HCT116 (cell line): ENCODE results near the gene WDR93. TPM values are rescaled to one million over a fixed set of nuclear protein-coding genes. Genes with fewer than 3 reads are reported as not detected.

ENCODE experiments used
- ATAC-seq: fragments of 200-7000 bp; cut with Tn5 transposase; 2 replicates; pipeline ENCODE4 v1.9.1; 2020; ENCODE audit warnings: mild to moderate bottlenecking, moderate library complexity
- BruUV-seq: library from RNA; stranded (reverse); fragments of 400-500 nt; replicated peaks from 2 replicates; lab custom pipeline; 2021; lab: Mats Ljungman, UMichigan
- CTCF ChIA-PET: fragments of 300-600 bp; sonication (Branson Sonifier 250); formaldehyde crosslinking; loops from one replicate; lab custom pipeline; 2021; ENCODE audit warnings: antibody characterized with exemption; lab: Charles Lee
- POLR2A ChIA-PET: fragments of 300-600, 350-600 bp; sonication (Branson Sonifier 250); formaldehyde crosslinking; loops from one replicate; lab custom pipeline; 2021; ENCODE audit warnings: antibody characterized with exemption; lab: Charles Lee
- RAD21 ChIA-PET, 2 experiments: fragments of 300-600 bp; sonication (Branson Sonifier 250); formaldehyde crosslinking; loops; one replicate each; lab custom pipeline; 2023; ENCODE audit warnings: low total read pairs in 2 of 2; ENCODE audit not compliant: uncharacterized antibody in 2 of 2, unreplicated experiment in 2 of 2, low non-redundant PET in 1 of 2; lab: Charles Lee
- DNase-seq: peaks from one replicate; pipeline ENCODE4 v3.0.0-alpha.2; 2010; ENCODE audit warnings: low read depth, low spot score
- H2AFZ ChIP-seq: fragments of 200-600 bp; shearing (Covaris generic), sonication (generic); 2 replicates; pipeline ENCODE4 v1.6.1; 2017; ENCODE audit warnings: low read depth, mixed run types, mixed read lengths, antibody characterized with exemption, low read length; ENCODE audit not compliant: poor library complexity, severe bottlenecking
- H3K27ac ChIP-seq: 2 replicates; pipeline ENCODE4 v1.5.1; 2012; ENCODE audit warnings: low read depth, low read length
- H3K27me3 ChIP-seq: fragments of 200-600 bp; sonication (generic); 2 replicates; pipeline ENCODE4 v1.6.1; 2016; ENCODE audit warnings: mixed run types, low read length, mixed read lengths; ENCODE audit not compliant: insufficient read depth
- H3K36me3 ChIP-seq, 2 experiments: fragments of 200-500 bp in 1 of 2; fragments of 200-600 bp in 1 of 2; sonication (Bioruptor generic) in 1 of 2; sonication (generic) in 1 of 2; 2 replicates each; pipeline versions ENCODE4 v1.5.1 to v1.6.1; 2014 to 2016; ENCODE audit warnings: low read length in 2 of 2, inconsistent platforms in 1 of 2, mixed read lengths in 1 of 2, mixed run types in 1 of 2; ENCODE audit not compliant: insufficient read depth in 2 of 2, control insufficient read depth in 1 of 2
- H3K4me1 ChIP-seq, 2 experiments: fragments of 200-600 bp in 1 of 2; sonication (generic) in 1 of 2; 2 replicates each; pipeline versions ENCODE4 v1.5.1 to v1.6.1; 2012 to 2017; ENCODE audit warnings: low read length in 2 of 2, inconsistent platforms in 1 of 2, mild to moderate bottlenecking in 1 of 2, mixed read lengths in 1 of 2, mixed run types in 1 of 2, moderate library complexity in 1 of 2; ENCODE audit not compliant: insufficient read depth in 2 of 2, control insufficient read depth in 1 of 2
- H3K4me2 ChIP-seq: fragments of 200-600 bp; sonication (generic); 2 replicates; pipeline ENCODE4 v1.6.1; 2017; ENCODE audit warnings: mixed run types, low read length, mixed read lengths
- H3K4me3 ChIP-seq, 2 experiments: fragments of 200-600 bp in 1 of 2; sonication (generic) in 1 of 2; replicated peaks in 1 of 2; 2 replicates each; pipeline ENCODE4 v1.5.1; 2011 to 2016; ENCODE audit warnings: low read length in 2 of 2, control low read depth in 1 of 2, low read depth in 1 of 2, mild to moderate bottlenecking in 1 of 2, mixed read lengths in 1 of 2, mixed run types in 1 of 2
- H3K79me2 ChIP-seq: fragments of 200-600 bp; sonication (generic); 2 replicates; pipeline ENCODE4 v1.6.1; 2017; ENCODE audit warnings: mild to moderate bottlenecking, mixed run types, low read length, moderate library complexity, mixed read lengths; ENCODE audit not compliant: insufficient read depth
- H3K9ac ChIP-seq: fragments of 200-600 bp; sonication (generic); 2 replicates; pipeline ENCODE4 v1.6.1; 2016; ENCODE audit warnings: low read length, mixed read lengths
- H3K9me2 ChIP-seq: fragments of 200-600 bp; sonication (generic), shearing (Covaris generic); 2 replicates; pipeline ENCODE4 v1.6.1; 2017; ENCODE audit warnings: mixed run types, mild to moderate bottlenecking, moderate library complexity; ENCODE audit not compliant: insufficient read depth
- H3K9me3 ChIP-seq, 2 experiments: fragments of 200-500 bp in 1 of 2; fragments of 200-600 bp in 1 of 2; sonication (Bioruptor generic) in 1 of 2; sonication (generic) in 1 of 2; 2 replicates each; pipeline ENCODE4 v1.6.1; 2014 to 2017; ENCODE audit warnings: low read length in 2 of 2, mixed read lengths in 2 of 2, inconsistent platforms in 1 of 2, low read depth in 1 of 2, mild to moderate bottlenecking in 1 of 2, mixed run types in 1 of 2, moderate library complexity in 1 of 2; ENCODE audit not compliant: control insufficient read depth in 1 of 2, insufficient read depth in 1 of 2
- H4K20me1 ChIP-seq: fragments of 200-600 bp; sonication (generic), shearing (Covaris generic); 2 replicates; pipeline ENCODE4 v1.6.1; 2017; ENCODE audit warnings: mixed run types, mild to moderate bottlenecking, moderate library complexity; ENCODE audit not compliant: insufficient read depth
- ATF3 ChIP-seq: IDR thresholded peaks from 2 replicates; pipeline ENCODE4 v1.6.1; 2012
- CBX3 ChIP-seq: IDR thresholded peaks from 2 replicates; pipeline ENCODE4 v1.6.1; 2012; ENCODE audit warnings: low read depth
- CEBPB ChIP-seq: IDR thresholded peaks from 2 replicates; pipeline ENCODE4 v1.6.1; 2012; ENCODE audit warnings: low read depth
- EGR1 ChIP-seq: IDR thresholded peaks from 2 replicates; pipeline ENCODE4 v1.6.1; 2012; ENCODE audit warnings: low read depth
- ELF1 ChIP-seq: IDR thresholded peaks from 2 replicates; pipeline ENCODE4 v1.6.1; 2012; ENCODE audit warnings: low read depth, borderline replicate concordance
- EZH2phosphoT487 ChIP-seq: fragments of 200-600 bp; IDR thresholded peaks from 2 replicates; pipeline ENCODE4 v1.6.1; 2018; ENCODE audit warnings: antibody characterized with exemption, borderline replicate concordance
- FOSL1 ChIP-seq: IDR thresholded peaks from 2 replicates; pipeline ENCODE4 v1.6.1; 2012; ENCODE audit warnings: low read depth
- POLR2A ChIP-seq: IDR thresholded peaks from 2 replicates; pipeline ENCODE4 v1.7.0; 2011; ENCODE audit warnings: borderline replicate concordance; ENCODE audit not compliant: insufficient read depth, insufficient read length; ENCODE audit errors: extremely low read depth
- POLR2AphosphoS5 ChIP-seq: IDR thresholded peaks from 2 replicates; pipeline ENCODE4 v1.6.1; 2011; ENCODE audit warnings: mild to moderate bottlenecking, low read depth, low read length, moderate library complexity
- RAD21 ChIP-seq: IDR thresholded peaks from 2 replicates; pipeline ENCODE4 v1.6.1; 2012; ENCODE audit warnings: low read depth, mild to moderate bottlenecking
- REST ChIP-seq: IDR thresholded peaks from 2 replicates; pipeline ENCODE4 v1.6.1; 2012; ENCODE audit warnings: low read depth
- SP1 ChIP-seq: IDR thresholded peaks from 2 replicates; pipeline ENCODE4 v1.6.1; 2012; ENCODE audit warnings: low read depth
- SRF ChIP-seq: IDR thresholded peaks from 2 replicates; pipeline ENCODE4 v1.6.1; 2012; ENCODE audit warnings: low read depth
- TCF7L2 ChIP-seq: IDR thresholded peaks from 2 replicates; pipeline ENCODE4 v1.7.0; 2011; ENCODE audit warnings: borderline replicate concordance, inconsistent platforms; ENCODE audit not compliant: insufficient read depth, insufficient read length; ENCODE audit errors: extremely low read depth
- YY1 ChIP-seq: IDR thresholded peaks from 2 replicates; pipeline ENCODE4 v1.6.1; 2011; ENCODE audit warnings: low read length, low read depth, moderate library complexity, mild to moderate bottlenecking; ENCODE audit not compliant: insufficient replicate concordance; ENCODE audit errors: extremely low read depth
- ZBTB33 ChIP-seq: IDR thresholded peaks from 2 replicates; pipeline ENCODE4 v1.6.1; 2011; ENCODE audit warnings: mild to moderate bottlenecking, low read length, moderate library complexity; ENCODE audit not compliant: insufficient replicate concordance; ENCODE audit errors: extremely low read depth
- ZFX ChIP-seq: fragments of 450-650 bp; IDR thresholded peaks from 2 replicates; pipeline ENCODE4 v1.6.1; 2017
- intact Hi-C: fragments of 100-400 bp; cut with micrococcal nuclease; formaldehyde crosslinking; loops from 2 replicates; pipeline ENCODE4 v1.10.0; 2022
- total RNA-seq: library from RNA; stranded (reverse); gene quantifications from one replicate; pipeline ENCODE4 v1.2.1, GENCODE V29; 2021; ENCODE audit not compliant: unreplicated experiment
- TF ChIP-seq, protein P1 (sequence below), 3 experiments: fragments of 200-600 bp in 1 of 3; sonication (generic) in 1 of 3; IDR thresholded peaks in 2 of 3; conservative IDR thresholded peaks in 1 of 3; 2 replicates each; pipeline ENCODE4 v1.5.1; 2012 to 2017; ENCODE audit warnings: low read depth in 2 of 3, low read length in 2 of 3, antibody characterized with exemption in 1 of 3, borderline replicate concordance in 1 of 3, control low read depth in 1 of 3, mild to moderate bottlenecking in 1 of 3, mixed read lengths in 1 of 3, mixed run types in 1 of 3, moderate library complexity in 1 of 3; ENCODE audit not compliant: insufficient read depth in 1 of 3
- TF ChIP-seq, protein P2 (sequence below): IDR thresholded peaks from 2 replicates; pipeline ENCODE4 v1.6.1; 2012

The WDR93 gene
- total RNA-seq, 1 experiment from 2014 or later, result 0.42 TPM

DNA sequence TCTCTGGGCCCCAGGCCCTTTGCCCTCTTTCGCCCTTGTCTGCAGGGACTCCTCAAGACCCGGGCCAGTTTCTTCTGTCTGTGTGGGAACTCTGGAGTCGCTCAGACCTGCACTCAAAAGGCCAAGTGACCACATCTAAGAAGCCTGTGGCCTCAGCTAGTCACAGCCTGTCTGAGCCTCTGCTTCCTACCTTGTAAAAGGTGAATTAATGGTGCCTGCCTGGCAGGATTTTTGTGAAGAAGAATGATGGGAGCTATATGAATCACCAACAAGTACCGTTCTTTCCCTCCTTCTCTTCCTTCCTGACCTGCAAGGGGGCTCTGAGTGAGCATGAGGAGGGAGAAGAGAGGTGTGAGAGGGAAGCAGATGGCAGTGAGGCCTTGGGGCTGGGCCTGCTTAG, 18.9 kb upstream of the WDR93 start:
- Histone ChIP-seq H4K20me1 (no peaks in the 10 kb centered on the region), H3K4me1 (no peaks in the 10 kb centered on the region)
- no TSS peak for BruUV-seq
- TF ChIP-seq ZBTB33 (no peak), ELF1 (no peak), EZH2phosphoT487 (no peak), ZFX (no peak), SP1 (no peak), ATF3 (no peak), POLR2AphosphoS5 (no peak), YY1 (no peak), EGR1 (no peak), FOSL1 (no peak), REST (no peak), RAD21 (no peak), CEBPB (no peak), TCF7L2 (no peak), POLR2A (no peak), SRF (no peak), CBX3 (no peak)
- TF ChIP-seq, protein P1, sequence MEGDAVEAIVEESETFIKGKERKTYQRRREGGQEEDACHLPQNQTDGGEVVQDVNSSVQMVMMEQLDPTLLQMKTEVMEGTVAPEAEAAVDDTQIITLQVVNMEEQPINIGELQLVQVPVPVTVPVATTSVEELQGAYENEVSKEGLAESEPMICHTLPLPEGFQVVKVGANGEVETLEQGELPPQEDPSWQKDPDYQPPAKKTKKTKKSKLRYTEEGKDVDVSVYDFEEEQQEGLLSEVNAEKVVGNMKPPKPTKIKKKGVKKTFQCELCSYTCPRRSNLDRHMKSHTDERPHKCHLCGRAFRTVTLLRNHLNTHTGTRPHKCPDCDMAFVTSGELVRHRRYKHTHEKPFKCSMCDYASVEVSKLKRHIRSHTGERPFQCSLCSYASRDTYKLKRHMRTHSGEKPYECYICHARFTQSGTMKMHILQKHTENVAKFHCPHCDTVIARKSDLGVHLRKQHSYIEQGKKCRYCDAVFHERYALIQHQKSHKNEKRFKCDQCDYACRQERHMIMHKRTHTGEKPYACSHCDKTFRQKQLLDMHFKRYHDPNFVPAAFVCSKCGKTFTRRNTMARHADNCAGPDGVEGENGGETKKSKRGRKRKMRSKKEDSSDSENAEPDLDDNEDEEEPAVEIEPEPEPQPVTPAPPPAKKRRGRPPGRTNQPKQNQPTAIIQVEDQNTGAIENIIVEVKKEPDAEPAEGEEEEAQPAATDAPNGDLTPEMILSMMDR (IDR thresholded peaks at IDR 0.05 in 2 of 3, conservative IDR thresholded peaks at IDR 0.05 in 1 of 3; ENCODE audit: borderline replicate concordance in 1 of 3, insufficient read depth in 1 of 3, low read depth in 2 of 3, low read length in 2 of 3), result no peak
- TF ChIP-seq, protein P2, sequence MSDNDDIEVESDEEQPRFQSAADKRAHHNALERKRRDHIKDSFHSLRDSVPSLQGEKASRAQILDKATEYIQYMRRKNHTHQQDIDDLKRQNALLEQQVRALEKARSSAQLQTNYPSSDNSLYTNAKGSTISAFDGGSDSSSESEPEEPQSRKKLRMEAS, result no peak
- TF ChIP-seq, all 23 proteins: peak for 0
- H3K27me3 ChIP-seq, result no peaks in the 10 kb centered on the region
- H3K9ac ChIP-seq, result no peak overlapping the region
- ChIA-PET RAD21 (no interaction called here), POLR2A (no interaction called here), CTCF (interaction anchor here (1.2 to 3.0 kb wide), 2 partner anchors 9 to 24 kb away, joined by 4 to 14 read pairs; no protein-coding TSS in a partner anchor)
- no peaks in the 10 kb centered on the region for H3K79me2 ChIP-seq
- no peaks in the 10 kb centered on the region for H3K9me3 ChIP-seq
- H3K4me3 ChIP-seq, result no peak overlapping the region
- H3K27ac ChIP-seq, result no peak overlapping the region
- H3K4me2 ChIP-seq, result no peak overlapping the region
- intact Hi-C loops, result no loop called here
- ATAC-seq, result no peak
- no peaks in the 10 kb centered on the region for H3K9me2 ChIP-seq
- no peak overlapping the region for H2AFZ ChIP-seq
- no peak for DNase-seq
- H3K36me3 ChIP-seq, result no peaks in the 10 kb centered on the region
